HG02938 (cell line): Measurements from ENCODE around the gene KRTAP4-1.
"Not testable (repeated sequence)": the region's sequence is repeated elsewhere in the genome, so short reads cannot be mapped to it uniquely, and the experiment has no call there.

Source experiments
- ATAC-seq: cut with Tn5 transposase; IDR thresholded peaks from one replicate; pipeline ENCODE4 v1.9.1; 2021; ENCODE audit warnings: mild to moderate bottlenecking, moderate library complexity; ENCODE audit not compliant: unreplicated experiment

Gene KRTAP4-1

DNA sequence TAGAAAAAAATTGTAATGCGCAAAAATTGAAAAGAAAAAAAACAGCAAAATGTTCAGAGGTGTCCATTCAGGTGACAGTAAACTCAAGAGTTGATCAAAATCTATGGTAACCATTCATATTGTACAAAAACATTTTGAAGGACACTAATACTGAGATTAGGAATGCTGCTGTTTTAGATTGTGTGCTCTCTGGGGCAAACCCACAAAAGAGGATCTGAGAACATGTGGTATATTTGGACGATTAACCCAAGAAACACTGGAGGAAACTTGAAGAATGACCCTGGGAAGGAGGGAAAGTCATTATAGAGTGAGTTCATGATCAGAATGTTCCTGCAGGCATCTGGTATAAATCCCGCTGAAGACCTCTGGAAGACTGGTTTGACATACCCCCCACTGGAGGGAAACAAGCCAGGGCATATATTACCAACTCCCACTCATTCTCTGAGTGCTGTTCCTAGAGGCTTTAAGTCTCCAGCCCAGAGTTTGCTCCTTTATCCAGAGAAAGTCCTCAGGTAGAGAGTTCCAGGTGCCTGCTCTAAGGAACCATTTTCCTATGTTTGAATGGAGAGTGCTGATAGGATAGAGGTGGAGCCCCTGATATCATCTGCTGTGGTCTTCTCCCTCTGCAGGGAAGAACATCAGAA is 7.8 kb downstream of the KRTAP4-1 start:
- no peak for ATAC-seq

DNA sequence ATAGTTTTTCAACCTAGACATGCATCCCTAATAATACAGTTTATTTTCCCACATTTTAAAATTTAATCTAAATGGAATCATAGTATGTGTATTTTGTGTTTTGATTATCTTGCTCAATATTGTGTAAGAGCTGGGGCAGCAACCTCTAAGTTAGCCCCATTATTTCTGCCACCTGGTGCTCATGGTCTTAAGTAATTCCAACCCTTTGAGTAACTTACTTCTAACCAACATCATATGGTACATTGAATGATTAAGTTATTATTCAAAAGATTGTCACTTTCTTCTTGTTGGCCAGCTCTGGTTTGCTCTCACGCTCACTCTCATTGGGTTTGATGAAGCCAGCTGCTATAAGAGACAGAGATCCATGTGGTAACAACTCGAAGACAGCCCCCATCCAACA is 12.8 kb downstream of the KRTAP4-1 start:
- no peak for ATAC-seq

DNA sequence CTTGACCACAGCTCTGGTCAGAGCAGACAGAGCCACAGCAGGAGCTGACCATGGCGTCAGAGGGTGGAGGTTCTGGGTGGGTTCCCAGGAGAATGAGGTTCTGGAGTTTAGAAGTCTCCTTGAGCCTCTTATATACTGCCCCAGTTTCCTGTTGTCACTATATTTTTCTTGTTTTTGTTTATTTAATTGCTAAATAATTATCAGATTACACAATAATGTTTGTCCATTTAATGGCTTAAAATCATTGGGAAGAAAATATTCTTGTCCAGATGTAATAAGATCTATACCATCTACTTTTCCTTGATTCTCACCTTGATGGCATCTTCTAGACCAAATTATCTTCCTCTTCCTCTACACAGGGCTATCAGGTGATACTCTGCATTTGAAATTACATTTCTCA is 16.6 kb downstream of the KRTAP4-1 start, which contains the start of gene KRTAP4-3:
KRTAP4-3 (minus strand) TSS at position 101 of the 400 bp plus-strand sequence; CDS start at position 52, 49 bp downstream.
- no peak for ATAC-seq

DNA sequence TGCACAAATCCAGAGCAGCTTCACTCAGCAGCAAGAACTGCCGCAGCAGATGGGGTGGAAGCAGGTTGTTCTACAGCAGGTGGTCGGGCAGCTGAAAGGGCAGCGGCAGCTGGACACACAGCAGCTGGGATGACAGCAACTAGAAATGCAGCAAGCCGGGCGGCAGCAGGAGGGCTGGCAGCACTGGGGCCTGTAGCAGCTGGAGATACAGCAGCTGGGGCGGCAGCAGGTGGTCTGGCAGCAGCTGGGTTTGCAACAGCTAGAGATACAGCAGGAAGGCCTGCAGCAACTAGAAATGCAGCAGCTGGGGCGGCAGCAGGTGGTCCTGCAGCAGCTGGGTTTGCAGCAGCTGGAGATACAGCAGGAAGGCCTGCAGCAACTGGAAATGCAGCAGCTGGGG is 17.1 kb downstream of the KRTAP4-1 start:
- no peak for ATAC-seq

DNA sequence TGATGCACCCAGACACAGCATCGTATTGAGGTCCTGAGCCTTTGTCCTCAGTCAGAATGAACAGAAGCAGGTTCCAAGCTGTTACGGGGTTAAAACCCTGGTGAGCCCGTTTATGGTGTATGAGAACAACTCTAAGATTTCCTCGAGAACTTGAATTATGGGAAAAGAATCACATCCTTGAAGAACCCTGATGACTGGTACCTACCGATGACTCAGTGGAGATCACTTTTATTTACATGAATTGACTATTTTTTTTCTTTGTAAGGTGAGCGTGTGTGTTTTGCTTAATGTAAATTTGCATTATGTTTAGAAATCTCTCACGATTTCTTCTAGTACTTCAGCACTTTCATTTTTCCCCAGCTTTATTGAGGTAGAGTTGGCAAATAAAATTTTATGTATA is 20.9 kb downstream of the KRTAP4-1 start:
- no peak for ATAC-seq

DNA sequence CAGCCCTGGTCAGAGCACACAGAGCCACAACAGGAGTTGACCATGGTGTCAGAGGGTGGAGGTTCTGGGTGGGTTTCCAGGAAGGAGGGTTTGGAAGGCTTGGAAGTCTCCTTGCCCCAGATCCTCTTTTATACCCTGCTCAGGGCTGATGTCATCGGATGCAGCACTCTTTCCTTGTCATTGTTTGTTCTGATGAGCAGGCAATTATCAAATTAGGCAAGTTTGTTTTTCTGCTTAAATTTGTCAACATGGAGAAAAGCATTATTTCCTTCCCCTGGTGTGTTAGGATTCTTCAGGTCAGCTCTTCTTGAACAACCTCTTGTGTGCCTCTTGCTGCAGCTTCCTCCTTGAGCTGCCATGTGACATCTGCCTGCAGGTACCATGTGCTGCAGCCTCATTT is 24.1 kb downstream of the KRTAP4-1 start, which contains the start of gene KRTAP4-4:
KRTAP4-4 (minus strand) TSS at position 101 of the 400 bp plus-strand sequence; CDS start at position 44, 57 bp downstream.
- no peak for ATAC-seq

DNA sequence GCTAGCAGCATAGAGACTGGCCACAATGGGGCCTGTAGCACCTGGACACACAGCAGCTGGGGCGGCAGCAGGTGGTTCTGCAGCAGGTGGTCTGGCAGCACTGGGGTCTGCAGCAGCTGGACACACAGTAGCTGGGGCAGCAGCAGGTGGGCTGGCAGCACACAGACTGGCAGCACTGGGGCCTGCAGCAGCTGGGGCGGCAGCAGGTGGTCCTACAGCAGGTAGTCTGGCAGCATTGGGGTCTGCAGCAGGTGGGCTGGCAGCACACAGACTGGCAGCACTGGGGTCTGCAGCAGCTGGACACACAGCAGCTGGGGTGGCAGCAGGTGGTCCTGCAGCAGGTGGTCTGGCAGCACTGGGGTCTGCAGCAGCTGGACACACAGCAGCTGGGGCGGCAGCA is 24.5 kb downstream of the KRTAP4-1 start:
- not testable (repeated sequence) for ATAC-seq

DNA sequence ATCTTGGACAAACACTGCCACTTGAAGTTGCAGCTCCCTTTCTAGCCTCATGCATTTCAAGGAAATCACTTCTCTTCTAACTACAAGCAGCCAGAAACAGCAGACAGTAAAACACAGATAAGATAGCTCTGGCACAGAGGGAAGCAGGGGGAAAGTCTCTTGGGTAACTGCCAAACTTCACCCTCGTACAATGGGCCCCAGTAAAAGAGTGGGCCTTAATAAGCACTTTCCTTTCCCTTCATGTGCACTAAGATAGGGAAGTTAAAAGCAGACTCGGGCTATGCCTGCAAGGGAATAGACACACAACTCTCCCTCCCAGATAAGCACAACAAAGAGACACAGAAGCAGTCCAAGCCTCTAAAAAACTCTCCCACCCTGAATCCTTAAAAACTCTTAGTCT is 30.9 kb downstream of the KRTAP4-1 start:
- no peak for ATAC-seq

DNA sequence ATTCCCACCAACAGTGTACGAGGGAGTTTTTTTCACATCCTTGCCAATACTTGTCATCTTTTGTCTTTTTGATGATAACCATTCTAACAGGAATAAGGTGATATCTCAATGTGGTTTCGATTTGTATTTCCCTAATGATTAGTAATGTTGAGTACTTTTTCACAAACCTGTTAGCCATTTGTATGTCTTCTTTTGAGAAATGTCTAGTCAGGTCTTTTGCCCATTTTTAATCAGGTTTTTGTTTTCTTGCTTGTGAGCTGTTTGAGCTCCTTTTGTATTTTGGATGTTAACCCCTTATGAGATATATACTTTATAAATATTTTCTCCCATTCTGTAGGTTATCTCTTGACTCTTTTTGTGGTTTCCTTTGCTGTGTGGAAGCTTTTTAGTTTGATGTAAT is 33.2 kb downstream of the KRTAP4-1 start:
- no peak for ATAC-seq

DNA sequence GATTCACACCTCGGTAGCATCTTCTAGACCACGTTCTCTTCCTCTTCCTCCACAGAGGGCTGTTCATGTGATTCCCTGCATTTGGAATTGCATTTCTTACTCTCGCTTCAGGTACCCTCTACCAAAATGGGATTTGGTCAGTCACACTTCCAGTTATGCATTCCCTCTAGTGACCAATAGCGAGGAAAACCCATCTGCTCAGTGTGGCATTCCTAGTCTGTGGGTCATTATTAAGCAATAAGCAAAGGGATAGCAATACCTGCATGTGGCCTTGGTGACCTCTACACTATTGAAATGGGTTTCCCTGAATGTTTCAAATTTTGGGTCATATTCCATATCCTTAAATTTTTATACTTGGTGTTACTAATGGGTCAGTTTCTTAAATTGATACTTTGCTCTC is 34.7 kb downstream of the KRTAP4-1 start:
- ATAC-seq: no peak

DNA sequence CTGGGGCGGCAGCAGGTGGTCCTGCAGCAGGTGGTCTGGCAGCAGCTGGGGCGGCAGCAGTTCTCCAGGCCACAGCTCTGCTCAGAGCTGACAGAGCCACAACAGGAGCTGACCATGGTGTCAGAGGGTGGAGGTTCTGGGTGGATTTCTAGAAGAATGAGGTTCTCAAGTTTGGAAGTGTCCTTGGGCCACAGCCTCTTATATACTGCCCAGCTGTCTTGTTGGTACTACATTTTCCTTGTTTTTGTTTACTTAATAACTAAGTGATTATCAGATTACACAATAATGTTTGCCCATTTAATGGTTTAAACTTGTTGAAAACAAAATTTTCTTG is 35.1 kb downstream of the KRTAP4-1 start, which contains the start of gene KRTAP4-5:
KRTAP4-5 (minus strand) TSS at position 174 of the 334 bp plus-strand sequence; CDS start at position 116, 58 bp downstream.
- no peak for ATAC-seq

DNA sequence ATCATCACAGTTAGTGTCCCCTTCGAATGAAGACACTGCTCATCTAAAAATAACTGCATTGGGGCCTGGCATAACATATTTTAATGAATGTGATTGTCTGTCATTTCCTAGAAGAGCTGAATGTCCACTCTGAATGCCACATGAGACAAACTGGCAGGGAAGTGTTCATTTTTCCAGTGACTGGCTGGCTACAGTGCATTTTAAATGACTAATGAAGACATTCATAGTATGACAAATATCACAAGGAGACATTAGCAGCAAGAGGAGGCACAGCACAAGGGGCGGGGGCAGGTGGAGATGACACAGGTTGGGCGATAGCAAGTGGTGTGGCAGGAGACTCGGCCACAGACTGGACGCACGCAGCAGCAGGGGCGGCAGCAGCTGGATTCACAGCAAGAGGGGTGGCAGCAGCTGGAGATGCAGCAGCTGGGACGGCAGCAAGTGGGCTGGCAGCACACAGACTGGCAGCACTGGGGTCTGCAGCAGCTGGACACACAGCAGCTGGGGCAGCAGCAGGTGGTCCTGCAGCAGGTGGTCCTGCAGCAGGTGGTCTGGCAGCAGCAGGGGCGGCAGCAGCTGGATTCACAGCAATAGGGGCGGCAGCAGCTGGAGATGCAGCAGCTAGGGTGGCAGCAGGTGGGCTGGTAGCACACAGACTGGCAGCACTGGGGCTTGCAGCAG is 35.6 kb downstream of the KRTAP4-1 start:
- not testable (repeated sequence) for ATAC-seq

DNA sequence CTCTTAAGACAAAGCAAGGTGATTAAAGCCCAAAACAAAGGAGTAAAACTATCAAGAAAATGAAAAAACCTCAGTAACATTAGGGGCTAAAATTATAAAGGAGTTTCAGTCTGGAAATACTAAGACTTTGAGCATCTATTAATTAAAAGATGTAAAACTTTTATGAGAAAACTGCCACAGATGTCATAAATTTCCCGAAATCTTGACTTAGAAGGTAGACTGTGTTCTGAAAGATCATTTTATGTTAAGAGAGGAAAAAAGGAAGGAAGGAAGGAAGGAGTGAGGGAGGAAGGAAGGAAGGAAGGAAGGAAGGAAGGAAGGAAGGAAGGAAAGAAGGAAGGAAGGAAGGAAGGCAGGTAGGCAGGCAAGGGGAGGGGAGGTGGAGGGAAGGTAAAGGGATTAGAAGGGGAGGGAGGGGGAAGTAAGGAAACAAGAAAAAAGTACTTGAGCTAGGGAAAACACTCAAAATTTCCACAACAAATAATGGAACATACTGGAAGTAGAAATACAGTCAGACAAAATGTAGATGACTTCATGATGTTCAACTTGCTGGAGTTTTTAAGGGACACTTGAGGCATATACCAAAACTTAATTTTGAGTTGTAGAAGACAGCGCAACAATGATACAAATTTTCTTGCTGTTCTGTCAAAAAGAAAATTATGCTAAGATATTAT is 37.0 kb downstream of the KRTAP4-1 start:
- no peak for ATAC-seq

DNA sequence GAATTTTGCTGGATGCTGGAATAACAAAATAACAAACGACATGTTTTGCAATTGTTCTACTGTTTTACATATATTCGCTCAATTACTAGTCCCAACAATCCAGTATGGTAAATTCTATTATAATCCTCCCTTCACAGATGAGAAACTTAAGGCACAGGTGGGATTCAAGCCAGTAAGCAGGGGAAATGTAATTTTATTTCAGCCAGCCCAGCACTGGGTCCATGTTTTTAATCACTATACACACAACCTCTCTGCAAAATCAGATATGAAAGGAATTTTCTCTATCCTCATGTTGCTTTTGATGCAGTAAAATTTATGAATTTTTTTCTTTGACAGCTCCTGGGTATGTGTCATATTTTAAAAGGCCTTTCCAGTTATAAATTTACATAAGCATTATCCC is 39.5 kb downstream of the KRTAP4-1 start:
- no peak for ATAC-seq

DNA sequence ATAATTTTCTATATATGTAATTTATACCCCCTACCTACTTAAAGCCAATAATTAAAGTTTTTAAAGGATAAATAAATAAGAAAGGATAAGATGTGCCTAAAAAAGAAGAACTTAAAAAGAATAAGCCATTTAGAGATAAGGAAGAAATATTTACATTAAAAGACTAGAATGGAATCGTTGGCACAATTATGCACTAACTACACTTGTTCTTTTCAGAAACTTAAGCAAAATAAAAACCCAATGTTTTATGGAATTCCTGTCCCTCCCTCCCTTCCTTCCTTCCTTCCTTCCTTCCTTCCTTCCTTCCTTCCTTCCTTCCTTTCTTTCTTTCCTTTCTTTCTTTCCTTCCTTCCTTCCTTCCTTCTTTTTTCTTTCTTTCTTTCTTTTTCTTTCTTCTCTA is 39.9 kb downstream of the KRTAP4-1 start:
- no peak for ATAC-seq

DNA sequence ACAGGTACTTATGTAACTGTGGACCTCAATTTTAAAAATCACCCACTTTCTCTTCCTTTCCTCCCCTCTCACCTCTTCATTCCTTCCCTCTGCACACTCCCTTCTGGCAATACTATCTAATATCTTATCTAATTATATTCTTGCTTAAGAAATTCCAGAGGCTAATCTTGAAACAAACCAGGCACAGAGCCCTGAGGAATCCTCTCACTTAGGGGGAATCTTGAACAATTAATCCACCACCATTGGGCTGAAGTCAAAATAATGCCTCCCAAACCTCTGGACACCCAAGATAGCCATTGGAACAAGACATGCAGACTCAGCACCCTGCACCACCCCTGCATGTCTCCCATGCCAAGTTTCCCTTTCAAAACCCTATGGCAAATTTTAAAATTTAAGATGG is 43.4 kb downstream of the KRTAP4-1 start:
- no peak for ATAC-seq

DNA sequence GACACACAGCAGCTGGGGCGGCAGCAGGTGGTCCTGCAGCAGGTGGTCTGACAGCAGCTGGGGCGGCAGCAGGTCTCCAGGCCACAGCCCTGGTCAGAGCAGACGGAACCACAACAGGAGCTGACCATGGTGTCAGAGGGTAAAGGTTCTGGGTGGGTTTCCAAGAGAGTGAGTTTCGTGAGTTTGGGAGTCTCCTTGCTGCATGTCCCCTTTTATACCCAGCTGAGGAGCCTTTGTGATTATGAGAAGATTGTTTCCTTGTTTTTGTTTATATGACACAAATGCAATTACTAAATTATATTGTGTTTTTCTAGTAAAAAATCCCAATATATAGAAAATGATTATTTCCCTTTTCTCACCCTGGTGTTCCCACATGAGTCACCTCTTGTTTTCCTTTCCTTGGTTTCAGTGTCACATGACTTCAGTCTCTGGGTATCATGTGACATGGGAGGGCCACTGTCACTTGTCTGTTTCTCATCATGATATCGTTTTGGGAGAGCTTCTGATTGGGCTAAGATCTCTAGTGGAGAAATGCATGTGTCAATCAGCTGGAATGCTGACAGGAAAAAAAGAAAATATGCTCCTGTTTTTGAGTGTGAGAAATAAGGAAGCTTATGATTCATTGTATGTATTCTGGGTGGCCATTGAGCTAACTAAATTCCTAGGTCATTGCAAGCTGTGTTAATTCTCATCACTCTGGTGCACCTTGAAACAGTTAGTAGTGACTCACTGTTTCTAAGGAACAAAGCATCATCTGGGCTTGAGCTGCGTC is 44.2 kb downstream of the KRTAP4-1 start, which contains the start of gene KRTAP4-6:
KRTAP4-6 (minus strand) TSS at position 185 of the 772 bp plus-strand sequence; CDS start at position 128, 57 bp downstream.
- ATAC-seq: no peak

DNA sequence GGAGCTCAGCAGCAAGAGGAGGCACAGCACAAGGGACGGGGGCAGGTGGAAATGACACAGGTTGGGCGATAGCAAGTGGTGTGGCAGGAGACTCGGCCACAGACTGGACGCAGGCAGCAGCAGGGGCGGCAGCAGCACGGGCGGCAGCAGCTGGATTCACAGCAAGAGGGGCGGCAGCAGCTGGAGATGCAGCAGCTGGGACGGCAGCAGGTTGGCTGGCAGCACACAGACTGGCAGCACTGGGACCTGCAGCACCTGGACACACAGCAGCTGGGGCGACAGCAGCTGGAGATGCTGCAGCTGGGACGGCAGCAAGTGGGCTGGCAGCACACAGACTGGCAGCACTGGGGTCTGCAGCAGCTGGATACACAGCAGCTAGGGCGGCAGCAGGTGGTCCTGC is 44.8 kb downstream of the KRTAP4-1 start:
- ATAC-seq: not testable (repeated sequence)
